ENCODE results near the gene FMR1. TPM values are rescaled to one million over a fixed set of nuclear protein-coding genes. Genes with fewer than 3 reads are reported as not detected.

FMR1 gene
- total and polyA plus RNA-seq, 3 donors from 2014 or later = 30.0 to 49.9 (median 45.4) TPM

GRCh38 chrX:147978931-147979330 is 67.2 kb downstream of the FMR1 start:
- TF ChIP-seq POLR2A (IDR thresholded peaks at IDR 0.05) (no peak), CTCF (IDR thresholded peaks at IDR 0.05) (no peak)
- intact Hi-C loops (cut with DNase I; ENCODE audit: low total_unique reads) = no loop called here
- 89 to 94% methylated on average over 4 to 5 of the region's 6 CpGs for WGBS, 2 donors
- no peak overlapping the region for H3K27ac ChIP-seq
- H3K27me3 ChIP-seq = no peaks in the 10 kb centered on the region
- H3K36me3 ChIP-seq (ENCODE audit: low read depth, missing control alignments) = no peaks in the 10 kb centered on the region
- DNase-seq = no peak
- no peaks in the 10 kb centered on the region for H3K4me1 ChIP-seq
- no peak overlapping the region for H3K4me3 ChIP-seq
- no peaks in the 10 kb centered on the region for H3K9me3 ChIP-seq

- Histone ChIP-seq H3K27ac (no peak within 1 kb of the TSS), H3K4me3 (peak within 1 kb of the TSS; percentile 29 to 34), H3K27me3 (no peaks in the 10 kb centered on the region), H3K4me1 (no peaks in the 10 kb centered on the region), H3K9me3 (no peaks in the 10 kb centered on the region), H3K36me3 (ENCODE audit: low read depth, missing control alignments) (no peaks in the 10 kb centered on the region)
- intact Hi-C loops (cut with DNase I; ENCODE audit: low total_unique reads) = no loop called here
- peak; percentile 58 for DNase-seq
- TF ChIP-seq CTCF (IDR thresholded peaks at IDR 0.05) = no peak
- TF ChIP-seq POLR2A (IDR thresholded peaks at IDR 0.05) = no peak
- WGBS, 2 donors = 80 to 97% methylated on average over 1 to 23 of the region's 35 CpGs
Observed at GRCh38 chrX:147981038-147981752, 69.5 kb downstream of the FMR1 start, which contains the start of gene FMR1NB. Gene FMR1NB, plus strand, starts transcription at chrX:147981337. Its CDS starts 66 bp downstream, at chrX:147981403.

Small RNAs within 50 kb of the gene (small RNA-seq; reads per million reads assigned to genes)
- 0 reads per million in 2 donors for gene RF02118

Other genes starting within 250 kb of the FMR1 start
- gene FMR1NB, start 69.4 kb downstream of the FMR1 start, total RNA-seq = 10 to 100 TPM; 48.2 to 70.7 TPM
- gene FMR1NB, start 69.4 kb downstream of the FMR1 start, polyA plus RNA-seq (ENCODE audit: insufficient read depth, low read depth, low replicate concordance) = 77.8 TPM

Data from testis (tissue), 3 donors.